GM19397 (cell line): ENCODE results near the gene GFER.

Source experiments
- ATAC-seq: cut with Tn5 transposase; IDR thresholded peaks from one replicate; pipeline ENCODE4 v1.9.1; 2021; ENCODE audit warnings: mild to moderate bottlenecking, moderate library complexity; ENCODE audit not compliant: unreplicated experiment

The GFER gene

GRCh38 chr16:1974157-1975070 lies 9.6 kb upstream of the GFER start:
- no peak for ATAC-seq

- ATAC-seq: no peak
These were observed 8.4 kb upstream of the GFER start for GRCh38 chr16:1975432-1976215.

- ATAC-seq: no peak
These were observed 7.8 kb upstream of the GFER start for GRCh38 chr16:1976216-1976520.

- no peak for ATAC-seq
These were observed 6.8 kb upstream of the GFER start for GRCh38 chr16:1976951-1977874.

- ATAC-seq: no peak
These were observed 6.1 kb upstream of the GFER start for GRCh38 chr16:1977875-1978268.

- ATAC-seq: no peak
These were observed 5.4 kb upstream of the GFER start for GRCh38 chr16:1978476-1979120.

GRCh38 chr16:1979271-1980029 lies 4.5 kb upstream of the GFER start:
- ATAC-seq: no peak

- ATAC-seq: no peak
These were observed 3.8 kb upstream of the GFER start for GRCh38 chr16:1980030-1980769.

GRCh38 chr16:1980770-1981087 lies 3.3 kb upstream of the GFER start:
- ATAC-seq: no peak

- no peak for ATAC-seq
These were observed 2.6 kb upstream of the GFER start, which contains the start of gene NOXO1 for GRCh38 chr16:1981398-1981836. Gene NOXO1, minus strand, starts transcription at chr16:1981469. Its CDS starts 290 bp downstream, at chr16:1981179.

GRCh38 chr16:1982013-1982433 lies 2.0 kb upstream of the GFER start:
- no peak for ATAC-seq

- ATAC-seq: no peak
These were observed 926 bp upstream of the GFER start for GRCh38 chr16:1982991-1983543.

- no peak for ATAC-seq
These were observed 593 bp downstream of the GFER start for GRCh38 chr16:1984347-1985225.

- ATAC-seq: no peak
These were observed 1.6 kb downstream of the GFER start for GRCh38 chr16:1985466-1986150.

GRCh38 chr16:1987198-1987597 lies 3.2 kb downstream of the GFER start:
- ATAC-seq: no peak

- ATAC-seq: no peak
These were observed 5.5 kb downstream of the GFER start, which contains the start of gene SYNGR3 for GRCh38 chr16:1989209-1990100. Gene SYNGR3, plus strand, starts transcription at chr16:1989970. Its CDS starts 133 bp downstream, at chr16:1990103.
